GM12878 (cell line): ENCODE data around the gene FAM193A. TPM values are rescaled to one million over a fixed set of nuclear protein-coding genes. Genes with fewer than 3 reads are reported as not detected.

Source experiments
- ATAC-seq: fragments of 200-7000 bp; cut with Tn5 transposase; 3 replicates; pipeline ENCODE4 v1.9.1; 2020; ENCODE audit warnings: mild to moderate bottlenecking, moderate library complexity
- BruUV-seq: library from RNA; stranded (reverse); fragments of 400-500 nt; replicated peaks from 2 replicates; lab custom pipeline; 2021; lab: Mats Ljungman, UMichigan
- CTCF ChIA-PET: fragments of 300-600 bp; sonication (Branson Sonifier 250); formaldehyde crosslinking; extraction: SDS; loops from one replicate; lab custom pipeline; 2021; ENCODE audit warnings: inconsistent platforms; lab: Yijun Ruan, JAX
- POLR2A ChIA-PET: fragments of 350-600 bp; formaldehyde crosslinking; extraction: SDS; loops from one replicate; lab custom pipeline; 2021; ENCODE audit warnings: inconsistent platforms; lab: Charles Lee
- RAD21 ChIA-PET: fragments of 300-600 bp; sonication (Branson Sonifier 250); formaldehyde crosslinking; loops from one replicate; lab custom pipeline; 2023; ENCODE audit warnings: antibody characterized with exemption; ENCODE audit not compliant: unreplicated experiment; lab: Charles Lee
- SMC1A ChIA-PET: fragments of 300-600 bp; sonication (Branson Sonifier 250); formaldehyde crosslinking; loops from one replicate; lab custom pipeline; 2023; ENCODE audit not compliant: unreplicated experiment, uncharacterized antibody; lab: Charles Lee
- DNase-seq: peaks from one replicate; pipeline ENCODE4 v3.0.0-alpha.2; 2011; ENCODE audit warnings: low read depth, low spot score
- FAIRE-seq: peaks from 3 replicates; lab custom pipeline; 2011; peaks lifted over from hg19 to GRCh38; lab: Jason Lieb, UNC
- H2AFZ ChIP-seq: 2 replicates; pipeline ENCODE4 v1.6.0; 2011; ENCODE audit warnings: low read depth, low read length, control low read depth; ENCODE audit not compliant: control insufficient read depth
- H3K27ac ChIP-seq: 2 replicates; pipeline ENCODE4 v1.5.1; 2011; ENCODE audit warnings: control low read depth; ENCODE audit not compliant: control insufficient read depth, insufficient read depth
- H3K27me3 ChIP-seq, 2 experiments: replicated peaks in 1 of 2; 2 replicates each; pipeline versions ENCODE4 v1.6.0 to v1.6.1; 2011; ENCODE audit warnings: low read length in 1 of 2; ENCODE audit not compliant: control insufficient read depth in 2 of 2, insufficient read depth in 2 of 2
- H3K36me3 ChIP-seq, 2 experiments: 2 replicates each; pipeline ENCODE4 v1.5.1; 2011; ENCODE audit warnings: low read length in 1 of 2; ENCODE audit not compliant: control insufficient read depth in 2 of 2, insufficient read depth in 2 of 2
- H3K4me1 ChIP-seq: 2 replicates; pipeline ENCODE4 v1.6.1; 2011; ENCODE audit warnings: mild to moderate bottlenecking, low read length, moderate library complexity, mixed read lengths; ENCODE audit not compliant: control insufficient read depth, insufficient read depth
- H3K4me2 ChIP-seq: 2 replicates; pipeline ENCODE4 v1.6.0; 2011; ENCODE audit warnings: control low read depth; ENCODE audit not compliant: control insufficient read depth, insufficient read depth
- H3K4me3 ChIP-seq: fragments of 200-600 bp; sonication (generic); 2 replicates; pipeline ENCODE4 v1.5.1; 2016
- H3K79me2 ChIP-seq: 2 replicates; pipeline ENCODE4 v1.6.0; 2011; ENCODE audit warnings: low read length; ENCODE audit not compliant: control insufficient read depth, insufficient read depth
- H3K9ac ChIP-seq: 2 replicates; pipeline ENCODE4 v1.8.0; 2011; ENCODE audit warnings: low read length, control low read depth, mixed read lengths; ENCODE audit not compliant: control insufficient read depth, insufficient read depth
- H3K9me3 ChIP-seq: replicated peaks from 3 replicates; pipeline ENCODE4 v1.5.1; 2011; ENCODE audit warnings: mild to moderate bottlenecking, low read length; ENCODE audit not compliant: control insufficient read depth, insufficient read depth
- H4K20me1 ChIP-seq: 2 replicates; pipeline ENCODE4 v1.6.0; 2011; ENCODE audit not compliant: control insufficient read depth, insufficient read depth
- CHD1 ChIP-seq: IDR thresholded peaks from 2 replicates; pipeline ENCODE4 v1.6.1; 2012; ENCODE audit warnings: low read depth, low read length, improper control_type of control experiment
- FOS ChIP-seq: IDR thresholded peaks from 3 replicates; pipeline ENCODE4 v1.6.1; 2011; ENCODE audit warnings: borderline replicate concordance; ENCODE audit not compliant: insufficient read length; ENCODE audit errors: extremely low read depth
- KDM1A ChIP-seq: fragments of 200-600 bp; sonication (generic); IDR thresholded peaks from 2 replicates; pipeline ENCODE4 v1.6.1; 2016; ENCODE audit warnings: borderline replicate concordance
- MTA3 ChIP-seq: IDR thresholded peaks from 2 replicates; pipeline ENCODE4 v1.6.1; 2012; ENCODE audit warnings: low read length, inconsistent platforms, borderline replicate concordance
- NFYB ChIP-seq: IDR thresholded peaks from 2 replicates; pipeline ENCODE4 v1.6.1; 2011; ENCODE audit warnings: low read depth, mild to moderate bottlenecking, low read length, improper control_type of control experiment, moderate library complexity; ENCODE audit not compliant: insufficient read depth
- POLR2AphosphoS5 ChIP-seq: IDR thresholded peaks from 2 replicates; pipeline ENCODE4 v1.6.1; 2011; ENCODE audit warnings: mild to moderate bottlenecking, low read length, inconsistent platforms
- TAF1 ChIP-seq: IDR thresholded peaks from 2 replicates; pipeline ENCODE4 v1.6.1; 2011; ENCODE audit warnings: mild to moderate bottlenecking, low read depth, low read length, borderline replicate concordance
- ZNF24 ChIP-seq: fragments of 450-650 bp; IDR thresholded peaks from 2 replicates; pipeline ENCODE4 v1.6.1; 2017; ENCODE audit warnings: antibody characterized with exemption, mild to moderate bottlenecking
- WGBS: methylation state at CpG from one replicate; pipeline ENCODE4 v1.1.6; 2016; ENCODE audit warnings: low lambda C conversion rate; ENCODE audit not compliant: insufficient replicate concordance, insufficient coverage; ENCODE audit errors: missing lambda C conversion rate; 5-methylcytosine and 5-hydroxymethylcytosine counted together
- in situ Hi-C: fragments of 300-500 bp; cut with MboI; formaldehyde crosslinking; loops from 9 replicates; pipeline ENCODE4 v1.14.3; 2018; ENCODE audit warnings: mixed read lengths
- intact Hi-C: fragments of 100-400 bp; cut with micrococcal nuclease; formaldehyde crosslinking; loops from one replicate; pipeline ENCODE4 v1.14.2; 2022; ENCODE audit not compliant: unreplicated experiment
- polyA plus RNA-seq, 11 experiments: library from polyadenylated mRNA; depleted of rRNA in 4 of 11; unstranded in 6 of 11; stranded (reverse) in 5 of 11; fragments of >200 nt; fragmentation: Nextera tagmentation in 4 of 11; fragmentation: Illumina TruSeq in 1 of 11; extraction: Ambion mirVana in 4 of 11; extraction: Trizol in 1 of 11; gene quantifications; 1 replicate in 1 of 11; 2 replicates in 10 of 11; pipeline versions ENCODE4 v1.2.1 to v1.2.3, GENCODE V29; 2011 to 2016; ENCODE audit warnings: inconsistent platforms in 2 of 11, missing spikeins in 2 of 11, low read depth in 1 of 11
- total RNA-seq, 4 experiments: library from RNA; depleted of rRNA in 3 of 4; stranded (reverse); fragments of >200 nt in 3 of 4; fragmentation: Illumina TruSeq in 1 of 4; extraction: Trizol in 1 of 4; gene quantifications; 2 replicates each; pipeline versions ENCODE4 v1.2.1 to v1.2.3, GENCODE V29; 2013 to 2021
- TF ChIP-seq, protein P1 (sequence below): fragments of 450-650 bp; conservative IDR thresholded peaks from 2 replicates; pipeline ENCODE4 v1.6.1; 2017; ENCODE audit warnings: mild to moderate bottlenecking, moderate library complexity
- TF ChIP-seq, protein P2 (sequence below): fragments of 150-350 bp; IDR thresholded peaks from 2 replicates; pipeline ENCODE4 v1.6.1; 2014; ENCODE audit warnings: mild to moderate bottlenecking, low read depth, low read length
- TF ChIP-seq, protein P3 (sequence below): IDR thresholded peaks from 2 replicates; pipeline ENCODE4 v1.6.1; 2012; ENCODE audit warnings: low read depth, low read length, improper control_type of control experiment
- TF ChIP-seq, protein P4 (sequence below): fragments of 450-650 bp; IDR thresholded peaks from 2 replicates; pipeline ENCODE4 v1.6.1; 2016; ENCODE audit warnings: mild to moderate bottlenecking

Gene FAM193A
- total and polyA plus RNA-seq, 10 of the 15 experiments (the other 5 are each of a cell fraction or from before 2014, with no cell fraction given), result 0.52 to 23.3 (median 7.4) TPM

DNA sequence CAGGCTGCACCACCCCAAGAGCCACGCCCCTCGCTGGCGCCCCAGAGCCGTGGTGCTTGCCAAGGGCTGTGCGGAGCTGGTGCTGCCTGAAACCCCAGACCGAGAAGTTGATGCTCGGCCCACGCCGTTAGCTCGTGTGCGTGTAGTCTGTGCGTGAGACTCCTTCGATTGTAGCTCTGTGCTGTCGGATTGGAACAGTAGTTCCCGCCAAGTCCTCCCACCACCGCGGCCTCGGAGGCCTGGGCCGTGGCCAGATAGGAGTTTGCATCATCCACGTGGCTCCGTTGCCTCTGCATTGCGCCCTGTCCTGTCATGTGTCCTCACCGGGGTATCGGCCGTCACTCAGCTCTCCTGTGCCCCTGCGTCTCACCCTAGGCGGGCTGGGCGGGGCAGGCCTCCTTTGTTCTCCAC, 195.5 kb downstream of the FAM193A start:
- ChIA-PET SMC1A (interaction anchor here (1.1 kb wide), 1 partner anchor 14 kb away, joined by 3 read pairs; no protein-coding TSS in a partner anchor), RAD21 (no interaction called here), POLR2A (interaction anchor here (0.6 kb wide), 1 partner anchor 19 kb away, joined by 3 read pairs; no protein-coding TSS in a partner anchor), CTCF (no interaction called here)
- H3K27me3 ChIP-seq, result no peaks in the 10 kb centered on the region
- H4K20me1 ChIP-seq, result no peaks in the 10 kb centered on the region
- no peak overlapping the region for H3K4me3 ChIP-seq
- no peak overlapping the region for H3K9ac ChIP-seq
- no peak overlapping the region for H2AFZ ChIP-seq
- in situ Hi-C loops, result no loop called here
- no peak overlapping the region for H3K4me2 ChIP-seq
- over 99% methylated on average over 27 of the region's 28 CpGs for WGBS
- intact Hi-C loops, result no loop called here
- H3K9me3 ChIP-seq, result no peaks in the 10 kb centered on the region; the same call in 2 of the 3 replicates
- H3K27ac ChIP-seq, result no peak overlapping the region
- no peak for ATAC-seq
- H3K79me2 ChIP-seq, result no peaks in the 10 kb centered on the region
- no peak for DNase-seq
- H3K4me1 ChIP-seq, result peaks cover 3% of the 10 kb centered on the region; the same call in 1 of the 2 replicates
- TF ChIP-seq POLR2AphosphoS5 (no peak), ZNF24 (no peak), KDM1A (no peak), FOS (no peak), TAF1 (no peak), MTA3 (no peak), CHD1 (no peak), NFYB (no peak)
- TF ChIP-seq, protein P1, sequence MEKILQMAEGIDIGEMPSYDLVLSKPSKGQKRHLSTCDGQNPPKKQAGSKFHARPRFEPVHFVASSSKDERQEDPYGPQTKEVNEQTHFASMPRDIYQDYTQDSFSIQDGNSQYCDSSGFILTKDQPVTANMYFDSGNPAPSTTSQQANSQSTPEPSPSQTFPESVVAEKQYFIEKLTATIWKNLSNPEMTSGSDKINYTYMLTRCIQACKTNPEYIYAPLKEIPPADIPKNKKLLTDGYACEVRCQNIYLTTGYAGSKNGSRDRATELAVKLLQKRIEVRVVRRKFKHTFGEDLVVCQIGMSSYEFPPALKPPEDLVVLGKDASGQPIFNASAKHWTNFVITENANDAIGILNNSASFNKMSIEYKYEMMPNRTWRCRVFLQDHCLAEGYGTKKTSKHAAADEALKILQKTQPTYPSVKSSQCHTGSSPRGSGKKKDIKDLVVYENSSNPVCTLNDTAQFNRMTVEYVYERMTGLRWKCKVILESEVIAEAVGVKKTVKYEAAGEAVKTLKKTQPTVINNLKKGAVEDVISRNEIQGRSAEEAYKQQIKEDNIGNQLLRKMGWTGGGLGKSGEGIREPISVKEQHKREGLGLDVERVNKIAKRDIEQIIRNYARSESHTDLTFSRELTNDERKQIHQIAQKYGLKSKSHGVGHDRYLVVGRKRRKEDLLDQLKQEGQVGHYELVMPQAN, result no peak
- TF ChIP-seq, protein P2, sequence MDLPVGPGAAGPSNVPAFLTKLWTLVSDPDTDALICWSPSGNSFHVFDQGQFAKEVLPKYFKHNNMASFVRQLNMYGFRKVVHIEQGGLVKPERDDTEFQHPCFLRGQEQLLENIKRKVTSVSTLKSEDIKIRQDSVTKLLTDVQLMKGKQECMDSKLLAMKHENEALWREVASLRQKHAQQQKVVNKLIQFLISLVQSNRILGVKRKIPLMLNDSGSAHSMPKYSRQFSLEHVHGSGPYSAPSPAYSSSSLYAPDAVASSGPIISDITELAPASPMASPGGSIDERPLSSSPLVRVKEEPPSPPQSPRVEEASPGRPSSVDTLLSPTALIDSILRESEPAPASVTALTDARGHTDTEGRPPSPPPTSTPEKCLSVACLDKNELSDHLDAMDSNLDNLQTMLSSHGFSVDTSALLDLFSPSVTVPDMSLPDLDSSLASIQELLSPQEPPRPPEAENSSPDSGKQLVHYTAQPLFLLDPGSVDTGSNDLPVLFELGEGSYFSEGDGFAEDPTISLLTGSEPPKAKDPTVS, result no peak
- TF ChIP-seq, protein P3, sequence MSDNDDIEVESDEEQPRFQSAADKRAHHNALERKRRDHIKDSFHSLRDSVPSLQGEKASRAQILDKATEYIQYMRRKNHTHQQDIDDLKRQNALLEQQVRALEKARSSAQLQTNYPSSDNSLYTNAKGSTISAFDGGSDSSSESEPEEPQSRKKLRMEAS, result no peak
- TF ChIP-seq, protein P4, sequence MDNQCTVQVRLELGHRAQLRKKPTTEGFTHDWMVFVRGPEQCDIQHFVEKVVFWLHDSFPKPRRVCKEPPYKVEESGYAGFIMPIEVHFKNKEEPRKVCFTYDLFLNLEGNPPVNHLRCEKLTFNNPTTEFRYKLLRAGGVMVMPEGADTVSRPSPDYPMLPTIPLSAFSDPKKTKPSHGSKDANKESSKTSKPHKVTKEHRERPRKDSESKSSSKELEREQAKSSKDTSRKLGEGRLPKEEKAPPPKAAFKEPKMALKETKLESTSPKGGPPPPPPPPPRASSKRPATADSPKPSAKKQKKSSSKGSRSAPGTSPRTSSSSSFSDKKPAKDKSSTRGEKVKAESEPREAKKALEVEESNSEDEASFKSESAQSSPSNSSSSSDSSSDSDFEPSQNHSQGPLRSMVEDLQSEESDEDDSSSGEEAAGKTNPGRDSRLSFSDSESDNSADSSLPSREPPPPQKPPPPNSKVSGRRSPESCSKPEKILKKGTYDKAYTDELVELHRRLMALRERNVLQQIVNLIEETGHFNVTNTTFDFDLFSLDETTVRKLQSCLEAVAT, result no peak
- no peak for FAIRE-seq
- no TSS peak for BruUV-seq
- H3K36me3 ChIP-seq, result peaks cover 8 to 9% of the 10 kb centered on the region in 2 experiments; a peak in 3 of 4 replicates
